Sigmoid colon (tissue), 4 donors: Measurements from ENCODE around the gene FSTL5.

Experiments
- CTCF ChIP-seq, 4 experiments: fragments of 450-650 bp in 3 of 4; fragments of 200-600 bp in 1 of 4; IDR thresholded peaks; one replicate each; pipeline ENCODE4 v1.5.1; 2016 to 2019; ENCODE audit warnings: antibody characterized with exemption in 4 of 4, mild to moderate bottlenecking in 3 of 4, moderate library complexity in 2 of 4
- EP300 ChIP-seq, 4 donors: sonication (generic); formaldehyde crosslinking; IDR thresholded peaks; one replicate each; pipeline ENCODE4 v1.6.1; 2017; ENCODE audit warnings: antibody characterized with exemption in 4 of 4

- no peak for TF ChIP-seq EP300 (IDR thresholded peaks at IDR 0.05)
- no peak for TF ChIP-seq CTCF (IDR thresholded peaks at IDR 0.05)
These were observed 226.9 kb downstream of the FSTL5 start for GRCh38 chr4:161936625-161937550.
